H9 (cell line): Measurements from ENCODE around the gene COTL1. TPM values are rescaled to one million over a fixed set of nuclear protein-coding genes. Genes with fewer than 3 reads are reported as not detected.

ENCODE experiments used
- DNase-seq: peaks from one replicate; pipeline ENCODE4 v3.0.0-alpha.2; 2017
- H2AFZ ChIP-seq: one replicate; pipeline ENCODE4 v1.6.1; 2013; ENCODE audit warnings: mild to moderate bottlenecking, low read length, control low read depth, moderate library complexity
- H2AK5ac ChIP-seq: 2 replicates; pipeline ENCODE4 v1.6.1; 2013; ENCODE audit warnings: low read length, control low read depth, mixed read lengths; ENCODE audit not compliant: insufficient read length
- H2BK120ac ChIP-seq: one replicate; pipeline ENCODE4 v1.6.1; 2013; ENCODE audit warnings: low read depth, mild to moderate bottlenecking, low read length, control low read depth, inconsistent platforms; ENCODE audit not compliant: poor library complexity, severe bottlenecking
- H2BK12ac ChIP-seq: 2 replicates; pipeline ENCODE4 v1.6.1; 2013; ENCODE audit warnings: low read length, control low read depth, mixed read lengths, low read depth; ENCODE audit not compliant: insufficient read length
- H2BK15ac ChIP-seq: 2 replicates; pipeline ENCODE4 v1.6.1; 2013; ENCODE audit warnings: low read depth, low read length, control low read depth
- H2BK20ac ChIP-seq: one replicate; pipeline ENCODE4 v1.6.1; 2013; ENCODE audit warnings: low read depth, mild to moderate bottlenecking, low read length, control low read depth, inconsistent platforms; ENCODE audit not compliant: poor library complexity, severe bottlenecking
- H2BK5ac ChIP-seq: 2 replicates; pipeline ENCODE4 v1.6.1; 2013; ENCODE audit warnings: low read length, control low read depth, mixed read lengths; ENCODE audit not compliant: insufficient read length
- H3K14ac ChIP-seq: 2 replicates; pipeline ENCODE4 v1.6.1; 2013; ENCODE audit warnings: low read length, control low read depth; ENCODE audit not compliant: insufficient read depth
- H3K18ac ChIP-seq: 2 replicates; pipeline ENCODE4 v1.6.1; 2013; ENCODE audit warnings: low read depth, mild to moderate bottlenecking, mixed read lengths, low read length, control low read depth; ENCODE audit not compliant: insufficient read length
- H3K23ac ChIP-seq: 2 replicates; pipeline ENCODE4 v1.6.1; 2013; ENCODE audit warnings: low read length, control low read depth, mixed read lengths, low read depth; ENCODE audit not compliant: insufficient read length
- H3K23me2 ChIP-seq: 2 replicates; pipeline ENCODE4 v1.6.1; 2013; ENCODE audit warnings: low read depth, mild to moderate bottlenecking, mixed read lengths, low read length, control low read depth; ENCODE audit not compliant: insufficient read length, poor library complexity, severe bottlenecking
- H3K27ac ChIP-seq: 2 replicates; pipeline ENCODE4 v1.5.1; 2013; ENCODE audit warnings: low read length, control low read depth, mixed read lengths, low read depth; ENCODE audit not compliant: insufficient read length
- H3K27me3 ChIP-seq: 2 replicates; pipeline ENCODE4 v1.6.1; 2013; ENCODE audit warnings: low read length, control low read depth, inconsistent platforms; ENCODE audit not compliant: insufficient read depth
- H3K4ac ChIP-seq: 2 replicates; pipeline ENCODE4 v1.6.1; 2013; ENCODE audit warnings: low read depth, mild to moderate bottlenecking, control low read depth, inconsistent platforms, low read length, moderate library complexity
- H3K4me1 ChIP-seq: 2 replicates; pipeline ENCODE4 v1.6.1; 2013; ENCODE audit warnings: low read length, control low read depth, inconsistent platforms; ENCODE audit not compliant: insufficient read depth
- H3K4me2 ChIP-seq: 2 replicates; pipeline ENCODE4 v1.6.1; 2013; ENCODE audit warnings: low read length, control low read depth, mixed read lengths; ENCODE audit not compliant: insufficient read length, insufficient read depth
- H3K56ac ChIP-seq: 2 replicates; pipeline ENCODE4 v1.6.1; 2013; ENCODE audit warnings: low read depth, mild to moderate bottlenecking, mixed read lengths, low read length, control low read depth; ENCODE audit not compliant: insufficient read length
- H3K79me1 ChIP-seq: 2 replicates; pipeline ENCODE4 v1.6.1; 2013; ENCODE audit warnings: low read depth, mild to moderate bottlenecking, moderate library complexity, low read length, control low read depth, inconsistent platforms; ENCODE audit not compliant: insufficient read depth, poor library complexity, severe bottlenecking
- H3K79me2 ChIP-seq: 2 replicates; pipeline ENCODE4 v1.6.1; 2013; ENCODE audit warnings: low read length, control low read depth, inconsistent platforms; ENCODE audit not compliant: insufficient read depth
- H3K9ac ChIP-seq: 2 replicates; pipeline ENCODE4 v1.6.1; 2013; ENCODE audit warnings: low read length, control low read depth, mixed read lengths; ENCODE audit not compliant: insufficient read length; ENCODE audit errors: extremely low read depth
- H3K9me3 ChIP-seq: one replicate; pipeline ENCODE4 v1.6.1; 2013; ENCODE audit warnings: low read depth, low read length, inconsistent platforms; ENCODE audit not compliant: control insufficient read depth
- H3T11ph ChIP-seq: one replicate; pipeline ENCODE4 v1.6.1; 2013; ENCODE audit warnings: mild to moderate bottlenecking, low read length, control low read depth, inconsistent platforms
- H4K20me1 ChIP-seq: one replicate; pipeline ENCODE4 v1.6.1; 2013; ENCODE audit not compliant: control insufficient read depth, insufficient read length, insufficient read depth
- H4K5ac ChIP-seq: 2 replicates; pipeline ENCODE4 v1.6.1; 2013; ENCODE audit warnings: low read depth, mild to moderate bottlenecking, mixed read lengths, low read length, control low read depth; ENCODE audit not compliant: insufficient read length
- H4K8ac ChIP-seq: replicated peaks from 2 replicates; pipeline ENCODE4 v1.6.1; 2013; ENCODE audit warnings: low read length, control low read depth, mixed read lengths, low read depth; ENCODE audit not compliant: insufficient read length
- H4K91ac ChIP-seq: 2 replicates; pipeline ENCODE4 v1.6.1; 2013; ENCODE audit warnings: low read depth, mild to moderate bottlenecking, moderate library complexity, mixed read lengths, low read length, control low read depth; ENCODE audit not compliant: insufficient read length
- H3K27ac Mint-ChIP-seq, 3 experiments: 2 replicates in 2 of 3; 3 replicates in 1 of 3; pipeline ENCODE4 v1.8.0; 2020 to 2021; ENCODE audit warnings: mixed read lengths in 3 of 3, mild to moderate bottlenecking in 1 of 3, moderate library complexity in 1 of 3
- H3K27me3 Mint-ChIP-seq: 2 replicates; pipeline ENCODE4 v1.8.0; 2021; ENCODE audit warnings: low read depth, mild to moderate bottlenecking, moderate library complexity, mixed read lengths
- H3K36me3 Mint-ChIP-seq, 3 experiments: 2 replicates in 2 of 3; 3 replicates in 1 of 3; pipeline ENCODE4 v1.8.0; 2020 to 2021; ENCODE audit warnings: low read depth in 3 of 3, mixed read lengths in 3 of 3; ENCODE audit not compliant: insufficient read depth in 1 of 3
- H3K4me1 Mint-ChIP-seq, 2 experiments: 2 replicates each; pipeline ENCODE4 v1.8.0; 2020; ENCODE audit warnings: mixed read lengths in 2 of 2
- H3K4me3 Mint-ChIP-seq, 2 experiments: 2 replicates in 1 of 2; 3 replicates in 1 of 2; pipeline ENCODE4 v1.8.0; 2020 to 2021; ENCODE audit warnings: mild to moderate bottlenecking in 2 of 2, mixed read lengths in 2 of 2, moderate library complexity in 1 of 2
- H3K9me3 Mint-ChIP-seq, 2 experiments: 2 replicates in 1 of 2; 3 replicates in 1 of 2; pipeline ENCODE4 v1.8.0; 2020; ENCODE audit warnings: mild to moderate bottlenecking in 2 of 2, mixed read lengths in 2 of 2, moderate library complexity in 1 of 2
- CTCF ChIP-seq: fragments of 200-600 bp; sonication (generic); conservative IDR thresholded peaks from 3 replicates; pipeline ENCODE4 v1.8.0; 2021; ENCODE audit warnings: antibody characterized with exemption, mild to moderate bottlenecking
- WGBS: extraction: QIAGEN DNeasy Blood & Tissue Kit; methylation state at CpG from one replicate; pipeline ENCODE4 v1.1.7; 2013; ENCODE audit warnings: missing lambda C conversion rate, low lambda C conversion rate, mixed read lengths; ENCODE audit not compliant: insufficient read length; ENCODE audit errors: extremely low coverage; 5-methylcytosine and 5-hydroxymethylcytosine counted together
- total RNA-seq: library from RNA; stranded (reverse); gene quantifications from 2 replicates; pipeline ENCODE4 v1.2.1, GENCODE V29; 2021

COTL1 gene
- total RNA-seq, 1 experiment from 2014 or later, result 81.4 TPM

GRCh38 chr16:84532855-84533486 lies 84.9 kb downstream of the COTL1 start:
- no peak for DNase-seq
- no CpG with 5 or more reads among the region's 11 CpGs for WGBS
- Histone ChIP-seq H3K27ac (no peak overlapping the region), H3K18ac (peak overlapping the region; percentile 27), H3K9ac (no peak overlapping the region), H2BK12ac (no peak overlapping the region), H3K9me3 (no peaks in the 10 kb centered on the region), H3K4me2 (no peak overlapping the region), H2AFZ (no peak overlapping the region), H3K4ac (no peak overlapping the region), H3K27me3 (no peaks in the 10 kb centered on the region), H4K91ac (no peak overlapping the region), H3K23me2 (no peaks in the 10 kb centered on the region), H3K79me2 (no peaks in the 10 kb centered on the region), H2BK20ac (no peak overlapping the region), H4K8ac (no peak overlapping the region), H3K79me1 (no peaks in the 10 kb centered on the region), H3K23ac (no peak overlapping the region), H2BK15ac (no peak overlapping the region), H4K5ac (no peak overlapping the region), H2AK5ac (no peak overlapping the region), H3K56ac (no peak overlapping the region), H2BK5ac (no peak overlapping the region), H3K4me1 (peaks cover 17% of the 10 kb centered on the region), H4K20me1 (no peaks in the 10 kb centered on the region), H2BK120ac (no peak overlapping the region), H3T11ph (no peak overlapping the region), H3K14ac (peak overlapping the region; percentile 46; the same call in 1 of the 2 replicates)
- H3K36me3 Mint-ChIP-seq, result peaks cover 3 to 17% (median 13%) of the 10 kb centered on the region in 3 experiments
- TF ChIP-seq CTCF, result no peak
- peaks cover 7% of the 10 kb centered on the region for H3K27me3 Mint-ChIP-seq
- H3K4me1 Mint-ChIP-seq, result peaks cover 39 to 49% of the 10 kb centered on the region in 2 experiments
- no peak overlapping the region for H3K4me3 Mint-ChIP-seq
- H3K27ac Mint-ChIP-seq, result peak overlapping the region in 2 of 3 experiments; percentile 87 to 90; a peak in 2 of 7 replicates
- H3K9me3 Mint-ChIP-seq, result peaks cover 10 to 15% of the 10 kb centered on the region in 2 experiments; a peak in 3 of 5 replicates
